HG02610 (cell line): ENCODE measurements around the gene JUN.
"Not testable (repeated sequence)": the region's sequence is repeated elsewhere in the genome, so short reads cannot be mapped to it uniquely, and the experiment has no call there.

ENCODE experiments used
- ATAC-seq: cut with Tn5 transposase; IDR thresholded peaks from one replicate; pipeline ENCODE4 v1.9.1; 2021; ENCODE audit warnings: mild to moderate bottlenecking, moderate library complexity; ENCODE audit not compliant: unreplicated experiment

The JUN gene

GRCh38 chr1:58809325-58810010 lies 25.6 kb upstream of the JUN start:
- no peak for ATAC-seq

- ATAC-seq = no peak
Measured at GRCh38 chr1:58808077-58808476, 24.2 kb upstream of the JUN start.

- peak; percentile 40 for ATAC-seq
Measured at GRCh38 chr1:58805716-58806571, 22.1 kb upstream of the JUN start.

- no peak for ATAC-seq
Measured at GRCh38 chr1:58804853-58805565, 21.2 kb upstream of the JUN start.

- no peak for ATAC-seq
Measured at GRCh38 chr1:58803858-58804257, 20.0 kb upstream of the JUN start.

GRCh38 chr1:58802640-58803399 lies 19.0 kb upstream of the JUN start:
- no peak for ATAC-seq

GRCh38 chr1:58801286-58801685 lies 17.4 kb upstream of the JUN start:
- ATAC-seq = not testable (repeated sequence)

GRCh38 chr1:58799650-58800049 lies 15.8 kb upstream of the JUN start:
- ATAC-seq = no peak

- no peak for ATAC-seq
Measured at GRCh38 chr1:58798910-58799442, 15.1 kb upstream of the JUN start.

- no peak for ATAC-seq
Measured at GRCh38 chr1:58796416-58796815, 12.6 kb upstream of the JUN start.

- ATAC-seq = no peak
Measured at GRCh38 chr1:58794585-58794984, 10.7 kb upstream of the JUN start.

GRCh38 chr1:58792846-58793245 lies 9.0 kb upstream of the JUN start:
- no peak for ATAC-seq

- ATAC-seq = no peak
Measured at GRCh38 chr1:58791106-58791505, 7.3 kb upstream of the JUN start.

- ATAC-seq = no peak
Measured at GRCh38 chr1:58789996-58790660, 6.3 kb upstream of the JUN start.

GRCh38 chr1:58789322-58789856 lies 5.5 kb upstream of the JUN start:
- no peak for ATAC-seq

GRCh38 chr1:58788259-58788658 lies 4.4 kb upstream of the JUN start:
- ATAC-seq = no peak

- no peak for ATAC-seq
Measured at GRCh38 chr1:58786927-58787245, 3.0 kb upstream of the JUN start.

- no peak for ATAC-seq
Measured at GRCh38 chr1:58786184-58786926, 2.5 kb upstream of the JUN start.

GRCh38 chr1:58785442-58786058 lies 1.7 kb upstream of the JUN start:
- ATAC-seq = no peak
